NCI-H1105 treated with DMSO at 0.1 percent for 48 hours (cell line): Measurements from ENCODE around the gene RICTOR.

Experiments
- DNase-seq: peaks from one replicate; lab custom pipeline; 2025; lab: John Stamatoyannopoulos, UW

The RICTOR gene

GRCh38 chr5:38938973-38939372 is 135.2 kb downstream of the RICTOR start:
- no peak for DNase-seq

- DNase-seq, result no peak
Observed at GRCh38 chr5:38938424-38938823, 135.8 kb downstream of the RICTOR start.

- DNase-seq, result no peak
Observed at GRCh38 chr5:38936269-38936668, 137.9 kb downstream of the RICTOR start.

- no peak for DNase-seq
Observed at GRCh38 chr5:38935437-38935836, 138.8 kb downstream of the RICTOR start.

- no peak for DNase-seq
Observed at GRCh38 chr5:38932854-38933408, 141.3 kb downstream of the RICTOR start.

- DNase-seq, result no peak
Observed at GRCh38 chr5:38931731-38932130, 142.5 kb downstream of the RICTOR start.

GRCh38 chr5:38929838-38930237 is 144.4 kb downstream of the RICTOR start:
- DNase-seq, result no peak

GRCh38 chr5:38927470-38927869 is 146.7 kb downstream of the RICTOR start:
- no peak for DNase-seq

- no peak for DNase-seq
Observed at GRCh38 chr5:38926121-38926520, 148.1 kb downstream of the RICTOR start.

- no peak for DNase-seq
Observed at GRCh38 chr5:38925154-38925925, 148.9 kb downstream of the RICTOR start.

- no peak for DNase-seq
Observed at GRCh38 chr5:38923661-38924451, 150.3 kb downstream of the RICTOR start.

GRCh38 chr5:38922199-38922598 is 152.0 kb downstream of the RICTOR start:
- DNase-seq, result peak; percentile 52

- no peak for DNase-seq
Observed at GRCh38 chr5:38921174-38921573, 153.0 kb downstream of the RICTOR start.

GRCh38 chr5:38916802-38917201 is 157.4 kb downstream of the RICTOR start:
- no peak for DNase-seq

- DNase-seq, result no peak
Observed at GRCh38 chr5:38913714-38914113, 160.5 kb downstream of the RICTOR start.

- DNase-seq, result no peak
Observed at GRCh38 chr5:38911933-38912332, 162.3 kb downstream of the RICTOR start.

- DNase-seq, result no peak
Observed at GRCh38 chr5:38906503-38906902, 167.7 kb downstream of the RICTOR start.

- no peak for DNase-seq
Observed at GRCh38 chr5:38905516-38905915, 168.7 kb downstream of the RICTOR start.

- DNase-seq, result no peak
Observed at GRCh38 chr5:38899936-38900335, 174.3 kb downstream of the RICTOR start.

GRCh38 chr5:38896760-38897159 is 177.4 kb downstream of the RICTOR start:
- DNase-seq, result no peak

GRCh38 chr5:38892363-38892762 is 181.8 kb downstream of the RICTOR start:
- no peak for DNase-seq

- DNase-seq, result no peak
Observed at GRCh38 chr5:38891563-38891962, 182.6 kb downstream of the RICTOR start.

- DNase-seq, result no peak
Observed at GRCh38 chr5:38889424-38889823, 184.8 kb downstream of the RICTOR start.
